GM21737 (cell line): ENCODE measurements around the gene DHX30.
"Not testable (repeated sequence)": the region's sequence is repeated elsewhere in the genome, so short reads cannot be mapped to it uniquely, and the experiment has no call there.

Source experiments
- ATAC-seq: cut with Tn5 transposase; IDR thresholded peaks from one replicate; pipeline ENCODE4 v1.9.1; 2021; ENCODE audit warnings: mild to moderate bottlenecking, moderate library complexity; ENCODE audit not compliant: unreplicated experiment

DHX30 gene

DNA sequence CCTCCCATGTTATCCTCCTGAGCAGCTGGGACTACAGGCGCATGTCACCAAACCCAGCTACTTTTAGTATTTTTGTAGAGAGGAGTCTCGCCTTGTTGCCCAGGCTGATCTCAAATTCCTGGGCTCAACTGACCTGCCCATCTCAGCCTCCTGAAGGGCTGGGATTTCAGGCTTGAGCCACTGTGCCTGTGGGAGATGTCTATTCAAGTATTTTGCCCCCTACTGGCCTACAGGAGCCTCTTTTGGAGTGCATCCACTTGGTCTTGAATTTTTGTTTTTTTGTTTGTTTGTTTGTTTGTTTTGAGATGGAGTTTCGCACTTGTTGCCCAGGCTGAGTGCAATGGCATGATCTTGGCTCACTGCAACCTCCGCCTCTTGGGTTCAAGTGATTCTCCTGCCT lies 3.2 kb upstream of the DHX30 start:
- ATAC-seq: no peak

GRCh38 chr3:47803480-47804025 lies 615 bp downstream of the DHX30 start:
- ATAC-seq: no peak

DNA sequence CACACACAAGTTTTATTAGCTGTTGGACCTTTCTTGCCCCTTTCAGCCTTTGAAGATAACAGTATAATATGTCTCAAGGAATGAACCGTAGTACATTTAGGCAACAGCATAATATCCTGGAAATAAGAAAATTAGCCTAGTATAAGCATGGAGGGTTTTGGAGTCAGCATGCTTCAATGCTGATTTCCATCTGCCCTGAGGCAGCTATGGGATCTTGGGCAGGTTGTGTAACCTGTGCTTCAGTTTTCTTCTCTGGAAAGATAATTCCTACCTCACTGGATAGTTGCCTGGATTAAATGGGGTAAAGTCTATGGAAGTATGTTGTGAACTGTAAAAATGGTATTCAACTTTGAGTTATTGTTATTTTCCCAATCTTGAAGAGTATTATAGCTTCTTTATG lies 1.6 kb downstream of the DHX30 start:
- ATAC-seq: no peak

GRCh38 chr3:47813551-47814177 lies 10.7 kb downstream of the DHX30 start:
- ATAC-seq: no peak

- ATAC-seq: no peak
These were observed 14.7 kb downstream of the DHX30 start for GRCh38 chr3:47817609-47818008.

GRCh38 chr3:47824541-47825473 lies 21.9 kb downstream of the DHX30 start:
- ATAC-seq: peak; percentile 92

- no peak for ATAC-seq
These were observed 22.7 kb downstream of the DHX30 start for GRCh38 chr3:47825590-47825989.

GRCh38 chr3:47829482-47829881 lies 26.5 kb downstream of the DHX30 start:
- not testable (repeated sequence) for ATAC-seq

- no peak for ATAC-seq
These were observed 34.0 kb downstream of the DHX30 start for GRCh38 chr3:47836986-47837385.

- no peak for ATAC-seq
These were observed 35.6 kb downstream of the DHX30 start for GRCh38 chr3:47838503-47838902.

DNA sequence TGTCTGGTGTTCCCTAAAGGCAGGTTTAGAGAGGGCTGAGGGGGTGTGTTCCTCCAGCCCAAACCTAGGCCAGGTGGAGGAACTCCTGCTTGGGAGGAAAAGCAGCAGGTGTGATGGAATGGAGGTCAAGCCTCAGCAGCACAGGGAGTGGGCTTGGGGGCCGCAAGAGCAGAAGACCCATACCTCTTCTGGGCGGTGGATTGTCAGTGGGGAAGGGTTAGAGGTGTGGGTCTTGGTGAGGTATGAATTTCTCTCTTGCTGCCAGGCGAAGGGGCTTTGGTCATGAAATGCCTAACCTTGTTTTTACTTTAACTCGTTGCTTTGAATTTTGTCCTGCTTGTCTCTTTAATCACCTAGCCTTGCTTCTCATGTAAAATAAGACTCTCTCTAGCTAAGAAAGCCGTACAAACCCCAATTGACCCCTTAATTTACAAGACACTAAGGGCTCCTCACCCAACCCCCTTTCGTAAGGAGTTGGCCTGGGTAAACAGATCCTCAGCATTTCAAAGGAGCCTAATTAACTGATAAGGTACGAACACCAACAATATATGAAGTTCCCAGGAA lies 38.9 kb downstream of the DHX30 start:
- ATAC-seq: no peak

DNA sequence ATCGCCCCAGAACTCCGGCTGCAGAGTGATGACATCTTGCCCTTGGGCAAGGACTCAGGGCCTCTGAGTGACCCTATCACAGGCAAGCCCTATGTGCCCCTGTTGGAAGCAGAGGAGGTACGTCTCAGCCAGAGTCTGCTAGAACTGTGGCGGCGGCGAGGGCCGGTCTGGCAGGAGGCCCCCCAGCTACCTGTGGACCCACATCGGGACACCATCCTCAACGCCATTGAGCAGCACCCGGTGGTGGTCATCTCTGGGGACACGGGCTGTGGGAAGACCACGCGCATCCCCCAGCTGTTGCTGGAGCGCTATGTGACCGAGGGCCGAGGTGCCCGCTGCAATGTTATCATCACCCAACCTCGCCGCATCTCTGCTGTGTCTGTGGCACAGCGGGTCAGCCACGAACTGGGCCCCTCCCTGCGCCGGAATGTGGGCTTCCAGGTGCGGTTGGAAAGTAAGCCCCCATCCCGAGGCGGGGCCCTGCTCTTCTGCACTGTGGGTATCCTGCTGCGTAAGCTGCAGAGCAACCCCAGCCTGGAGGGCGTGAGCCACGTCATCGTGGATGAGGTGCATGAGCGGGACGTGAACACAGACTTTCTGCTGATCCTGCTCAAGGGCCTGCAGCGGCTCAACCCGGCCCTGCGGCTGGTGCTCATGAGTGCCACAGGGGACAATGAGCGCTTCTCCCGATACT lies 43.4 kb downstream of the DHX30 start:
- ATAC-seq: no peak

DNA sequence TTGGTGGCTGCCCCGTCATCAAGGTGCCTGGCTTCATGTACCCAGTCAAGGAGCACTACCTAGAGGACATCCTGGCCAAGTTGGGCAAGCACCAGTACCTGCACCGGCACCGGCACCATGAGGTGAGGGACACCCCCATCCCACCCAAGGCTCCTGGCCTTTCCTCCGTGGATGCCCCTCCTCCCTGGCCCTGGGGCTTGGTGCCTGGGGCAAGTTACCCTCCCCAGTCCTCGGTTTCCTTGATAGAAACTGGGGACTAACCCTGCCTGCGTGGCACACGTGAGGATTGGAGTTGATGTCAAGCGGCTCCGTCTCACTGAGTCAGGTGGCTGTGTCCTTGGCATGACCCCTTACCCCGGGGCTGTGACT lies 43.9 kb downstream of the DHX30 start:
- ATAC-seq: no peak

DNA sequence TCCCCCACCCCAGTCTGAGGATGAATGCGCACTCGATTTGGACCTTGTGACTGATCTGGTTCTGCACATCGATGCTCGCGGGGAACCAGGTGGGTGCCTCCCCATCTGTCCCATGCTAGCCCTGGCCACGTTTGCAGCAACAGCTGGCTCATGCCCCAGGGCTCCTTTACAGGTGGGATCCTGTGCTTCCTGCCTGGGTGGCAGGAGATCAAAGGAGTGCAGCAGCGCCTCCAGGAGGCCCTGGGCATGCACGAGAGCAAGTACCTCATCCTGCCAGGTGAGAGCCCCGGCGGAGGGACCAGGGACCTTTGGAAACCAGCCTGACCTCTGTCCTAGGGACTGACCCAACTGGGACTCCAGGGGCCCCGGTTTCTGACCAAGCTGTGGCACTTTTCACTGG lies 44.3 kb downstream of the DHX30 start:
- no peak for ATAC-seq

GRCh38 chr3:47847801-47848518 lies 45.0 kb downstream of the DHX30 start:
- ATAC-seq: no peak

DNA sequence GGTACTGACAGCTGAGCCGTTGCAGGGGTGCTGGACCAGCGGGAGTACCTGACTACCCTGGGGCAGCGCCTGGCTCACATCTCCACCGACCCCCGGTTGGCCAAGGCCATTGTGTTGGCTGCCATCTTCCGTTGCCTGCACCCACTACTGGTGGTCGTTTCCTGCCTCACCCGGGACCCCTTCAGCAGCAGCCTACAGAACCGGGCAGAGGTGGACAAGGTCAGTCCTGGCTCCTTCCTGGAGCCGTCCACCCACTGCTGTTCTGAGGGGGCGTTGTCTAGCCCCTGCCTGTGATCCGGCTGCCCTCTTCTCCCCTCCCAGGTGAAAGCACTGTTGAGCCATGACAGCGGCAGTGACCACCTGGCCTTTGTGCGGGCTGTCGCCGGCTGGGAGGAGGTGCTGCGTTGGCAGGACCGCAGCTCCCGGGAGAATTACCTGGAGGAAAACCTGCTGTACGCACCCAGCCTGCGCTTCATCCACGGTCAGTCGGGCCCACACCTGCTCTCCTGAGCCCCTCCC lies 45.7 kb downstream of the DHX30 start:
- ATAC-seq: no peak

DNA sequence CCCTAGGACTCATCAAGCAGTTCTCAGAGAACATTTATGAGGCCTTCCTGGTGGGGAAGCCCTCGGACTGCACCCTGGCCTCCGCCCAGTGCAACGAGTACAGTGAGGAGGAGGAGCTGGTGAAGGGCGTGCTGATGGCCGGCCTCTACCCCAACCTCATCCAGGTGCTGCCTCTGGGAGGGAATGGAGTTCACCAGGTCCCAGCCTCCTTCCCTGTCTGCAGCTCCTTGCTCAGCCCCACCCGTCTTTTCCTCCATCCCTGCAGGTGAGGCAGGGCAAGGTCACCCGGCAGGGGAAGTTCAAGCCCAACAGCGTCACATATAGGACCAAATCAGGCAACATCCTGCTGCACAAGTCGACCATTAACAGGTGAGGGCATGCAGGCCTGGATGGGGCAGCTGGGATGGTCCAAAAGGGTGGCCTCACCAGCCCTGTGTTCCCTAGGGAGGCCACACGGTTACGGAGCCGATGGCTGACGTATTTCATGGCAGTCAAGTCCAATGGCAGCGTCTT lies 46.3 kb downstream of the DHX30 start:
- ATAC-seq: no peak

GRCh38 chr3:47849699-47850563 lies 47.0 kb downstream of the DHX30 start:
- ATAC-seq: no peak
